Measurements from ENCODE around the gene NMNAT2.

DNA sequence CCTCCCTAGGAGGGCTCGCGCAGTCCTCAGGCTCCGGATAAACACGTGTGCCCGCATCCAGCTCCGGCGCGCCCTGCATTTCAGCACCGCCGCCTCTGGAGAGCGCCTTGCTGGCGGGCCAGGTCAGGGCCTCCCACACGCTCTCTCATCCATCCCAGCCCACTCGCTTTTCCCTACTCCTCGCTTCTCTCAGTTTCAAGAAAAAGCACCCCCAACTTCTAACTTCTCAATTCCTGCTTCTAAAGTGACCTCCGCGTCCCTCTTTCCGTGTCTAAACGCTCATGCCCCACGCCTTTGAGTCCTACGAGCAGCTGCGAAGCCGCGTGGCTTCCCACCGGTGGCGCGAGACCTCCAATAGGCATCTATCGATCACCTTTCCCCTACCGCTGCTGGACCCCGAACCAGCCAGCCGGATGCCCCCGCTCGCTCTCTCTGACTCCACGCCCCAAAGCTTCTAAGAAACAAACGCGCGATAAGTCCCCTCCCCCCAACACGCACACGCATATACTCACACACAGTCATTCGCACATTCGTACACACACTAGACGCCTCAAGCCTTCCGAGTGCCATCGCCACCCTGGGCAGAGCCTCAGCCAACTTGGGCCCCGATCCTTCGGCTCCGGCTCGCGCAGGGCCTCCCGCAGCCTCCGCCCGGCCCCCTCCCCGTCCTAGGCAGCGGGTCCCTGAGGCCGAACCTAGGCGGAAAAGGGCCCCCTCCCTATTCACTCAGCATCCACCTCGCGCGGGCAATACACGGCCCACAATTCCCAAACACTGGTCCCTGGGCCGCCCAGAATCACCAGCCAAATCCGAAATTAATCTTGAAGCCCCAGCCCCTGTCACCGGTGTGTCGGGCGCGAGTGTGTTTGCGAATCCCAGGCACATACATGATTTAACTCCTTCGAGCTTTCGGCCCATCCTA, 1.1 kb downstream of the NMNAT2 start:
- TF ChIP-seq, protein P1, sequence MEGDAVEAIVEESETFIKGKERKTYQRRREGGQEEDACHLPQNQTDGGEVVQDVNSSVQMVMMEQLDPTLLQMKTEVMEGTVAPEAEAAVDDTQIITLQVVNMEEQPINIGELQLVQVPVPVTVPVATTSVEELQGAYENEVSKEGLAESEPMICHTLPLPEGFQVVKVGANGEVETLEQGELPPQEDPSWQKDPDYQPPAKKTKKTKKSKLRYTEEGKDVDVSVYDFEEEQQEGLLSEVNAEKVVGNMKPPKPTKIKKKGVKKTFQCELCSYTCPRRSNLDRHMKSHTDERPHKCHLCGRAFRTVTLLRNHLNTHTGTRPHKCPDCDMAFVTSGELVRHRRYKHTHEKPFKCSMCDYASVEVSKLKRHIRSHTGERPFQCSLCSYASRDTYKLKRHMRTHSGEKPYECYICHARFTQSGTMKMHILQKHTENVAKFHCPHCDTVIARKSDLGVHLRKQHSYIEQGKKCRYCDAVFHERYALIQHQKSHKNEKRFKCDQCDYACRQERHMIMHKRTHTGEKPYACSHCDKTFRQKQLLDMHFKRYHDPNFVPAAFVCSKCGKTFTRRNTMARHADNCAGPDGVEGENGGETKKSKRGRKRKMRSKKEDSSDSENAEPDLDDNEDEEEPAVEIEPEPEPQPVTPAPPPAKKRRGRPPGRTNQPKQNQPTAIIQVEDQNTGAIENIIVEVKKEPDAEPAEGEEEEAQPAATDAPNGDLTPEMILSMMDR (IDR thresholded peaks at IDR 0.05) = no peak
- no peak for TF ChIP-seq POLR2A (IDR thresholded peaks at IDR 0.05)

Data from body of pancreas (tissue), 4 donors.